Skin of body (tissue), 2 donors: ENCODE results near the gene KLHL36. TPM values are rescaled to one million over a fixed set of nuclear protein-coding genes. Genes with fewer than 3 reads are reported as not detected.
"Not testable (repeated sequence)": the region's sequence is repeated elsewhere in the genome, so short reads cannot be mapped to it uniquely, and the experiment has no call there.

Experiments used
- DNase-seq: peaks from one replicate; lab custom pipeline; 2025; lab: John Stamatoyannopoulos, UW
- total RNA-seq: library from RNA; depleted of rRNA; stranded (reverse); fragments of >200 nt; gene quantifications from one replicate; pipeline ENCODE4 v1.2.3, GENCODE V29; 2014

The KLHL36 gene
- total RNA-seq, 1 donor from 2014 or later = 26.2 TPM

GRCh38 chr16:84614968-84615813, 33.1 kb upstream of the KLHL36 start:
- peak; percentile 60 for DNase-seq

DNA sequence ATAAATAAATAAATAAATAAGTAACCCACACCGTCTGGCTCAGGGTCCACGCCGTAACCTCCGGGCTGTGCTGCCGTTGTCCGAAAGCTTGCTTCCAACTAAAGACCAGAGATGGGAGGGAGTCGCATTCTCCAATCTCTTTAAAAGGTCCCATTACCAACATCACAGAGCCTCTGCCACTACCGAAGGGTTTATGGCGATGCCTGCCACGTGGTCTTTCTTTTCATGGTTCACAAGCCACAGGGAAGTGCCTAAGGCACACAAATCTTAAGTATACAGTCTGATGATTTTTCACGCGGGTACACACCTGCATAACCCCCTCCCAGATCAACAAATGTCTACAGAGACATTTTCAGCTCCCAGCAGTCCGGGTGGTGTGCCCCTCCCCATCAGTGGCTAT, 31.8 kb upstream of the KLHL36 start:
- DNase-seq = no peak

- no peak for DNase-seq
Observed at GRCh38 chr16:84617041-84617790, 31.1 kb upstream of the KLHL36 start.

- DNase-seq = peak; percentile 85
Observed at GRCh38 chr16:84617791-84618580, 30.3 kb upstream of the KLHL36 start, which contains the start of gene COTL1. TSS of gene COTL1 (minus strand) at chr16:84618078. CDS start at chr16:84617914, 164 bp downstream.

DNA sequence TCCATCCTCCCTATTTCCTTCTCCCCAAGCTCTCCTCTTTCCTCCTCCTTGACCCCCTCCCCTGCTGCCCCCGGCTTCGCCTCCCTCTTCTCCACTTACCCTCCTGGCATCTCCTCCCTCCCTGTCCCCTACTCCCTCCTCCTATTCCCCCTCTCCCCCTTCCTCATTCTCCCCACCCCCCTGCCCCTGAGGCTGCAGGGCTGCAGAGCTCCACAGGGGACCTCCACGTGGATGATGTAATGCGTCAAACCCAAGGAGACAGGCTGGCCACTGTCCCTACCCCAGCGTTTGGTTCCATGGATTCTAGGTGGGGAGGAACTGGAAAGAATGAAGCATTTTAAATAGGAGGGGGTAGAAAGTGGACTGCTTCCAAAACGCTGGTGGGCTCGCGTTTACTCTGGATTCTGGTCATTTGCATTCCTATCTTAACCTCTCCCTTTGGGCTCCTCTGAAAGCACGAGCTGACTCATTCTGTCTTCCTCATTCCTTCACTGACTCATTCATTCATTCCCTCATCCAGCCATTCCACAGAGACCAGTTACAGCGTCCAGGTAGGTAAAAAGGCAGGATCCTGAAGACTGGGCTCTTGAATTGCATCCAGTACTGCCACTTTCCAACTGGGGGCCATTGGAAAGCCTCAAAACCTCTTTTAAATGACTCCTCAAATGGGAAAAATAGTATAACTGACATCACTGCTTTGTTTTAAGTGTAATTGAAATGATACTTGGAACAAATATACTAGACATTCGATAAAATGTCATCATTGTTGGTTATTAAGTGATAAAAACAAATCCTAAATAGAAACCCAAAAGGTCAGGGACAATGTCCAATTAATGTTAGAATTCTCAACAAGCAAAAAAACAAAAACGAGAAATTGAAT, 29.5 kb upstream of the KLHL36 start:
- DNase-seq = no peak

GRCh38 chr16:84620913-84621312, 27.4 kb upstream of the KLHL36 start:
- not testable (repeated sequence) for DNase-seq

DNA sequence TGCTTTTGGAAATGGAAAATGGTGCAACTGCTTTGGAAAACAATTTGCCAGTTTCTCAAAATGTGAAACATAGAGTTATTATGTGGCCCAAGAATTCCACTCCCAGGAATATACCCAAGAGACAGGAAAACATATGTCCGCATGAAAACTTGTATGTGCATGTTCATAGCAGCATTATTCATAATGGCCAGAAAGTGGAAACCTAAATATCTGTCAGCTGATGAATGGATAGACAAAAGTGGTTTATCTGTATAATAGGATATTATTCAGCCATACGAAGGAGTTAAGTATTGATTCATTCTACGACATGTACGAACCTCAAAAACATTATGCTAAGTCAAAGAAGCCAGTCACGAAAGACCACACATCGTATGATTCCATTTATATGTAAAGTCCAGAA, 22.8 kb upstream of the KLHL36 start:
- DNase-seq = no peak

DNA sequence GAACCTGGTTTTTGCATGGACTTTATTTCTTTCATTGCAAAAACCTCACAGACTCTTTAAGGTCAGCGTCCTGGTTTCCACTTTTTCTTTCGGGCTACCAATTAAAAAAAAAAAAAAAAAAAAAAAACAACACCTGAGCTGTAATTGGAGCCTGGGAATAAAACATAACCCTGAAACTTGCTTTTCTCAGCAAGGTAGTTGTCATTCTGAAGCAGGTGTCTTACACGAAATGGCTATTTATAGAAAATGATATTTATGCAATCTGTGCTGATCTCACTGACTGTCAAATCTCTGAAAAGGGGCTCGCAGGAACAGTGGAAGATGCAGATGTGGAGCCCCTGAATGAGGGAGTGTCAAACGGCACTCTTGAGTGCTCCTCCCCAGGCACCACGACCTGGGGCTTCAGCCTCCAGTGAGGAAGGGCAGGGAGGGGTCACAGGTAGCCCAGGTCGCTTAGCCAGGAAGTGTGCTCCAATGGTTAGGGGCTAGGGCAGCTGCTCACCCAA, 20.0 kb upstream of the KLHL36 start:
- no peak for DNase-seq

- no peak for DNase-seq
Observed at GRCh38 chr16:84629580-84629979, 18.7 kb upstream of the KLHL36 start.

DNA sequence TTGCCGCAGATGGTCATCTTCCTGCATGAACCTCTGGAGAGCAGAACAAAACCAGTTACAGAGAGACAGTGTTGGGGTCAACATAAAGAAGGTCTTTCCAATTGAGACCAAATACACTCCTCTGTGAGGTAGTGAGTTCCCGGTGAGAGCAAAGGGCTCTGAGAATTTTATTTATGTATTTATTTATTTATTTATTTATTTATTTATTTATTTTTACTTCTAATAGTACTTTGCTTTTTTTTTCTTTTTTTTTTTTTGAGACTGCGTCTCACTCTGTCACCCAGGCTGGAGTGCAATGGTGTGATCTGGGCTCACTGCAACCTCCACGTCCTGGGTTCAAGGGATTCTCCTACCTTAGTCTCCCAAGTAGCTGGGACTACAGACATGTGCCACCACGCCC, 18.3 kb upstream of the KLHL36 start:
- no peak for DNase-seq

DNA sequence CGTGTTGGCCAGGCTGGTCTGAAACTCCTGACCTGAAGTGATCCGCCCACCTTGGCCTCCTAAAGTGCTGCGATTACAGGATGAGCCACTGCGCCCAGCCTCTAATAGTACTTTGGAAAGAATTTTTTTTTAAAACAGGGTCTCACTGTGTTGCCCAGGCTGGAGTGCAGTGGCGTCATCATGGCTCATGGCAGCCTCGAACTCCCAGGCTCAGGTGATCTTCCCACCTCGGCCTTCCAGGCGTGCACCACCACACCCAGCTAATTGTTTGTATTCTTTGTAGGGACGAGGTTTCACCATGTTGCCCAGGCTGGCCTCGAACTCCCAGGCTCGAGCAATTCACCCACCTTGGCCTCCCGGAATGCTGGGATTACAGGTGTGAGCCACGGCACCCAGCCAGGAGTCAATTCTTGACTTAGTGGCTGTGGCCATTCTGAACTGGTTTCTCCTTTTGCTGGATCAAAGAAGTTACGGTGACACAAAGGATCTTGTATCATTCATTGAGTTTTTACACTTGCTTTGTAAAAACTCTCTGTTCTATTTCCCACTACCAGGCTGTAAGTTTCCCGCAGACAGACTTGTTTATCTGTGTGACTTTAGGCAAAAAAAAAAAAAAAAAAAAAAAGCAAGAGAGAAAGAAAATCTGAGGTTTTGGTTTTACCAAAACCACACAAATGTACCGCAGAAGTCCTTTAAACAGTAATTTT, 17.7 kb upstream of the KLHL36 start:
- DNase-seq = no peak

- DNase-seq = no peak
Observed at GRCh38 chr16:84631153-84631466, 17.2 kb upstream of the KLHL36 start.

DNA sequence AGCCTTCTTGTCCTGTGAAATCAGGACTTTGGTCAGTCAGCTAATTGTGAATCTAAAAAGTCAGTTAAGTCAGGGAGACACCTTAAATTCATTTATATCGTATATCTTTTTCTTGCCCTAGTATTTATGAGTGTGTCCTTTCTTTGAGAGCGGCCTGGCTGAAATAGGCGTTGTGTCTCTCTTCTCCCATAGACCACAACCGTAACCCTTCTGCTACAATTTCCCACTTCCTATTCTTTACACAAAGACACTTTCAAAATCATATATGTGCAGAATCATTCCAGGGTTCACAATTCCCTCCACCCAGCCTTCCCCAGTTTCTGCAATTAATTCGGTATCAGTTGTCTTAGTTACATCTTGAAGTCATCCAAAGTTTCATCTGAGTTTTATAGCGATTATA, 16.4 kb upstream of the KLHL36 start:
- DNase-seq = no peak

- not testable (repeated sequence) for DNase-seq
Observed at GRCh38 chr16:84632862-84633261, 15.4 kb upstream of the KLHL36 start.

GRCh38 chr16:84633622-84634021, 14.7 kb upstream of the KLHL36 start:
- peak; percentile 62 for DNase-seq

GRCh38 chr16:84635702-84636101, 12.6 kb upstream of the KLHL36 start:
- DNase-seq = no peak

DNA sequence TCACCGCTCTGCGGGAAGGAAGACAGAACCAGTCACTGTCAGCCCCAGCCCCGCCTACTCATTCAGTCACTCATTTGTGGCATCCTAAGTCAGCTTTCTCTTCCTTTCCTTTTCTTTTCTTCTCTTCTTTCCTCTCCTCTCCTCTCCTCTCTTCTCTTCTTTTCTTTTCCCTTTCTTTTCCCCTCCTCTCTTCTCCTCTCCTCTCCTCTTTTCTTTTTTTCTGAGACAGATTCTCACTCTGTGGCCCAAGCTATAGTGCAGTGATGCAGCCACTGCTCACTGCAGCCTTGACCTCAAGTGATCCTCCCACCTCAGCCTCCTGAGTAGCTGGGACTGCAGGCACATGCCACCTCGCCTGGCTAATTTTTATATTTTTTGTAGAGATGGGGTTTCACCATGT, 10.6 kb upstream of the KLHL36 start:
- DNase-seq = no peak

- DNase-seq = no peak
Observed at GRCh38 chr16:84638231-84638806, 10.0 kb upstream of the KLHL36 start.

DNA sequence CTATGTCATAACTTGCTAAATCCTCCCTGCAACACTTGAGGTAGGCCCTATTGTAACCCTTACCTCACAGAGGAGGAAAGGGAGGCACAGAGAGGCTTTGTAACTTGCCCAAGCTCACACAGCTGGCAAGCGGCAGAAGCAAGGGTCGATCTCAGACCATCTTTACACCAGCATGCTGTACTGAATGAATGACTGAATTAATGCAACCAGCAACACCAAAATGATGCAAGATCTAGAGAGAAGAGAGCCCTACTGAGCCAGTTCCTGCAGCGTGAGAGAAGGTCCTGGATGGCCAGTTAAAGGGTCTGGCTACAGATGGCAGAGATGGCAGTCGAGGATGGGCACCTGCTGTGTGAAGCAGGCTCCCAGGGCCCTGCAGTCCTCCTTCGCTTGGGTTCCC, 8.2 kb upstream of the KLHL36 start:
- DNase-seq = no peak
